Body of pancreas (tissue), 4 donors: ENCODE measurements around the gene TSEN34.

Experiments used
- POLR2A ChIP-seq, 3 donors: fragments of 450-650 bp; IDR thresholded peaks; one replicate each; pipeline ENCODE4 v1.6.1; 2016; ENCODE audit warnings: antibody characterized with exemption in 3 of 3, mild to moderate bottlenecking in 2 of 3
- TF ChIP-seq, protein P1 (sequence below), 7 experiments: fragments of 450-650 bp in 4 of 7; fragments of 200-600 bp in 3 of 7; sonication (generic) in 3 of 7; IDR thresholded peaks; one replicate each; pipeline ENCODE4 v1.5.1; 2016 to 2019; ENCODE audit warnings: antibody characterized with exemption in 7 of 7

GRCh38 chr19:54186934-54187381 lies 4.2 kb upstream of the TSEN34 start:
- TF ChIP-seq, protein P1, sequence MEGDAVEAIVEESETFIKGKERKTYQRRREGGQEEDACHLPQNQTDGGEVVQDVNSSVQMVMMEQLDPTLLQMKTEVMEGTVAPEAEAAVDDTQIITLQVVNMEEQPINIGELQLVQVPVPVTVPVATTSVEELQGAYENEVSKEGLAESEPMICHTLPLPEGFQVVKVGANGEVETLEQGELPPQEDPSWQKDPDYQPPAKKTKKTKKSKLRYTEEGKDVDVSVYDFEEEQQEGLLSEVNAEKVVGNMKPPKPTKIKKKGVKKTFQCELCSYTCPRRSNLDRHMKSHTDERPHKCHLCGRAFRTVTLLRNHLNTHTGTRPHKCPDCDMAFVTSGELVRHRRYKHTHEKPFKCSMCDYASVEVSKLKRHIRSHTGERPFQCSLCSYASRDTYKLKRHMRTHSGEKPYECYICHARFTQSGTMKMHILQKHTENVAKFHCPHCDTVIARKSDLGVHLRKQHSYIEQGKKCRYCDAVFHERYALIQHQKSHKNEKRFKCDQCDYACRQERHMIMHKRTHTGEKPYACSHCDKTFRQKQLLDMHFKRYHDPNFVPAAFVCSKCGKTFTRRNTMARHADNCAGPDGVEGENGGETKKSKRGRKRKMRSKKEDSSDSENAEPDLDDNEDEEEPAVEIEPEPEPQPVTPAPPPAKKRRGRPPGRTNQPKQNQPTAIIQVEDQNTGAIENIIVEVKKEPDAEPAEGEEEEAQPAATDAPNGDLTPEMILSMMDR (IDR thresholded peaks at IDR 0.05): no peak
- peak; percentile 33 to 62 (median 42) for TF ChIP-seq POLR2A (IDR thresholded peaks at IDR 0.05)
